ENCODE data around the gene OSBPL10. TPM values are rescaled to one million over a fixed set of nuclear protein-coding genes. Genes with fewer than 3 reads are reported as not detected.

OSBPL10 gene
- polyA plus RNA-seq, 1 donor from 2014 or later: 2.0 TPM

DNA sequence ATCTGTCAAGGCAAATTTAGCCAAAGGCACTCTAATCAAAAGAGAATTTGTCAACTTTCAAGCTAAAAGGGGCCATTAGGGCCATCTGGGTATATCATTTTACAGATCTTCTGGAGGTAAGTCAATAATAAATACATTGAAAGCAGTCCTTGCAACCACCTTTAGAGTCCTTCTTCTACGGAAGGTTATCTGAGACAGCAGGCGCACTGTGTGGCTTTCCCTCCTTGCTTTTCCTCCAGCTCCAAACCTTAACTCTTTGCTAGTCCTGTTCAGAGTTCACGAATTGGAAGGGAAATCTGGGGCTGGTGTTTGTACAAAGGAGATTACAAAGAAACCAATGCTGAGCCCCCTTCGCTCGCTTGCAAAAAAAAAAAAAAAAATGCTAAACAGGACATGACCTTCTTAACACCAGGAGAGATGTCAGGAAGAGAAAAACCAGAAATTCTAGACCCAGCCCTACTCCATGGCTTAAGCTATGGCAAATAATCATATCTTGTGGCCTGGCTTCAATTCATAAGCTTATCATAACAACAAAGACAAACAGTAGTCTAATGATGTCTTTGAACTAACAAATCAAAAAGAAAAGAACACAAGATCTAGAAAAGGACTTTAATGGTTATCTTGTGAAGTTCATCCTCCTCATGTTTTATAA, 232.7 kb downstream of the OSBPL10 start:
- Histone ChIP-seq H3K4me3 (ENCODE audit: low read length) (no peak overlapping the region), H3K9me2 (ENCODE audit: insufficient read depth, low read length) (no peaks in the 10 kb centered on the region), H3K27me3 (ENCODE audit: insufficient read depth, low read depth, low read length) (no peaks in the 10 kb centered on the region), H3K9me3 (ENCODE audit: low read length) (no peaks in the 10 kb centered on the region), H3K4me2 (ENCODE audit: low read length) (no peak overlapping the region), H3F3A (ENCODE audit: insufficient read depth, low read length, poor library complexity, severe bottlenecking) (no peaks in the 10 kb centered on the region), H3K79me2 (replicated peaks; ENCODE audit: insufficient read depth, low read length) (no peaks in the 10 kb centered on the region), H3K9ac (ENCODE audit: low read length) (no peak overlapping the region), H2AFZ (ENCODE audit: low read depth, low read length) (no peak overlapping the region), H3K36me3 (ENCODE audit: insufficient read depth, low read length) (no peaks in the 10 kb centered on the region), H3K27ac (ENCODE audit: low read length) (no peak overlapping the region), H4K20me1 (ENCODE audit: insufficient read depth) (no peaks in the 10 kb centered on the region)
- TF ChIP-seq, protein P1, sequence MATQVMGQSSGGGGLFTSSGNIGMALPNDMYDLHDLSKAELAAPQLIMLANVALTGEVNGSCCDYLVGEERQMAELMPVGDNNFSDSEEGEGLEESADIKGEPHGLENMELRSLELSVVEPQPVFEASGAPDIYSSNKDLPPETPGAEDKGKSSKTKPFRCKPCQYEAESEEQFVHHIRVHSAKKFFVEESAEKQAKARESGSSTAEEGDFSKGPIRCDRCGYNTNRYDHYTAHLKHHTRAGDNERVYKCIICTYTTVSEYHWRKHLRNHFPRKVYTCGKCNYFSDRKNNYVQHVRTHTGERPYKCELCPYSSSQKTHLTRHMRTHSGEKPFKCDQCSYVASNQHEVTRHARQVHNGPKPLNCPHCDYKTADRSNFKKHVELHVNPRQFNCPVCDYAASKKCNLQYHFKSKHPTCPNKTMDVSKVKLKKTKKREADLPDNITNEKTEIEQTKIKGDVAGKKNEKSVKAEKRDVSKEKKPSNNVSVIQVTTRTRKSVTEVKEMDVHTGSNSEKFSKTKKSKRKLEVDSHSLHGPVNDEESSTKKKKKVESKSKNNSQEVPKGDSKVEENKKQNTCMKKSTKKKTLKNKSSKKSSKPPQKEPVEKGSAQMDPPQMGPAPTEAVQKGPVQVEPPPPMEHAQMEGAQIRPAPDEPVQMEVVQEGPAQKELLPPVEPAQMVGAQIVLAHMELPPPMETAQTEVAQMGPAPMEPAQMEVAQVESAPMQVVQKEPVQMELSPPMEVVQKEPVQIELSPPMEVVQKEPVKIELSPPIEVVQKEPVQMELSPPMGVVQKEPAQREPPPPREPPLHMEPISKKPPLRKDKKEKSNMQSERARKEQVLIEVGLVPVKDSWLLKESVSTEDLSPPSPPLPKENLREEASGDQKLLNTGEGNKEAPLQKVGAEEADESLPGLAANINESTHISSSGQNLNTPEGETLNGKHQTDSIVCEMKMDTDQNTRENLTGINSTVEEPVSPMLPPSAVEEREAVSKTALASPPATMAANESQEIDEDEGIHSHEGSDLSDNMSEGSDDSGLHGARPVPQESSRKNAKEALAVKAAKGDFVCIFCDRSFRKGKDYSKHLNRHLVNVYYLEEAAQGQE (IDR thresholded peaks at IDR 0.05; ENCODE audit: borderline replicate concordance): no peak
- TF ChIP-seq EZH2 (IDR thresholded peaks at IDR 0.05; ENCODE audit: borderline replicate concordance, insufficient read depth, low read length, poor library complexity, severe bottlenecking) (no peak), RAD21 (conservative IDR thresholded peaks at IDR 0.05) (no peak), EP300 (conservative IDR thresholded peaks at IDR 0.05; ENCODE audit: poor library complexity, severe bottlenecking) (no peak), MXI1 (conservative IDR thresholded peaks at IDR 0.05; ENCODE audit: poor library complexity, severe bottlenecking) (no peak), SMC3 (conservative IDR thresholded peaks at IDR 0.05; ENCODE audit: poor library complexity) (no peak), POLR2AphosphoS5 (IDR thresholded peaks at IDR 0.05) (no peak), TAF1 (IDR thresholded peaks at IDR 0.05; ENCODE audit: low read depth) (no peak)
- TF ChIP-seq, protein P2, sequence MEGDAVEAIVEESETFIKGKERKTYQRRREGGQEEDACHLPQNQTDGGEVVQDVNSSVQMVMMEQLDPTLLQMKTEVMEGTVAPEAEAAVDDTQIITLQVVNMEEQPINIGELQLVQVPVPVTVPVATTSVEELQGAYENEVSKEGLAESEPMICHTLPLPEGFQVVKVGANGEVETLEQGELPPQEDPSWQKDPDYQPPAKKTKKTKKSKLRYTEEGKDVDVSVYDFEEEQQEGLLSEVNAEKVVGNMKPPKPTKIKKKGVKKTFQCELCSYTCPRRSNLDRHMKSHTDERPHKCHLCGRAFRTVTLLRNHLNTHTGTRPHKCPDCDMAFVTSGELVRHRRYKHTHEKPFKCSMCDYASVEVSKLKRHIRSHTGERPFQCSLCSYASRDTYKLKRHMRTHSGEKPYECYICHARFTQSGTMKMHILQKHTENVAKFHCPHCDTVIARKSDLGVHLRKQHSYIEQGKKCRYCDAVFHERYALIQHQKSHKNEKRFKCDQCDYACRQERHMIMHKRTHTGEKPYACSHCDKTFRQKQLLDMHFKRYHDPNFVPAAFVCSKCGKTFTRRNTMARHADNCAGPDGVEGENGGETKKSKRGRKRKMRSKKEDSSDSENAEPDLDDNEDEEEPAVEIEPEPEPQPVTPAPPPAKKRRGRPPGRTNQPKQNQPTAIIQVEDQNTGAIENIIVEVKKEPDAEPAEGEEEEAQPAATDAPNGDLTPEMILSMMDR (IDR thresholded peaks at IDR 0.05; ENCODE audit: poor library complexity, severe bottlenecking): no peak

DNA sequence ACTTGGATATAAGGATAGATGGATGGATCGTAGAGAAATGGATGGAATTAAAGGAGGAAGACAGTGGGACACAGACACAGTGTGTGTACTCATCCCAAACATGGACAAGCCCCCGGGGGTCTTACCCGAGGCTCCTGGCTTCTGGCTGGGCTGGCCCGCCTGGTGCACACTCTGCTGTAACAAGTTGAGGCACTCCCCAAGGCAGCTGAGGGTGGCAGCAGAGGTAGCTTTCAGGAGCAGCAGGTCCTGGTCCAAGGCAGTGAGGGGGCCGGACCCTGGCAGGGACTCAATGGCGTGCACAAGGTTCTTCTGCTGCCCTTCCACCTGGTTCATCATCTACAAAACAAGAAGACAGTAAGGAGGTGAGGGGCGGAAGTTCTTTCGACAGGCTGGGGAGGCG, 233.3 kb downstream of the OSBPL10 start:
- H3K9ac ChIP-seq (ENCODE audit: low read length): no peak overlapping the region
- H3F3A ChIP-seq (ENCODE audit: insufficient read depth, low read length, poor library complexity, severe bottlenecking): no peaks in the 10 kb centered on the region
- no peak overlapping the region for H3K4me2 ChIP-seq (ENCODE audit: low read length)
- no peaks in the 10 kb centered on the region for H3K79me2 ChIP-seq (replicated peaks; ENCODE audit: insufficient read depth, low read length)
- H3K9me3 ChIP-seq (ENCODE audit: low read length): no peaks in the 10 kb centered on the region
- no peaks in the 10 kb centered on the region for H3K36me3 ChIP-seq (ENCODE audit: insufficient read depth, low read length)
- no peak overlapping the region for H3K27ac ChIP-seq (ENCODE audit: low read length)
- no peak overlapping the region for H2AFZ ChIP-seq (ENCODE audit: low read depth, low read length)
- H4K20me1 ChIP-seq (ENCODE audit: insufficient read depth): no peaks in the 10 kb centered on the region
- TF ChIP-seq EZH2 (IDR thresholded peaks at IDR 0.05; ENCODE audit: borderline replicate concordance, insufficient read depth, low read length, poor library complexity, severe bottlenecking) (no peak), SMC3 (conservative IDR thresholded peaks at IDR 0.05; ENCODE audit: poor library complexity) (no peak), RAD21 (conservative IDR thresholded peaks at IDR 0.05) (no peak), TAF1 (IDR thresholded peaks at IDR 0.05; ENCODE audit: low read depth) (no peak), MXI1 (conservative IDR thresholded peaks at IDR 0.05; ENCODE audit: poor library complexity, severe bottlenecking) (no peak), POLR2AphosphoS5 (IDR thresholded peaks at IDR 0.05) (no peak), EP300 (conservative IDR thresholded peaks at IDR 0.05; ENCODE audit: poor library complexity, severe bottlenecking) (no peak)
- TF ChIP-seq, protein P1 (IDR thresholded peaks at IDR 0.05; ENCODE audit: borderline replicate concordance): no peak
- TF ChIP-seq, protein P2 (IDR thresholded peaks at IDR 0.05; ENCODE audit: poor library complexity, severe bottlenecking): no peak
- no peaks in the 10 kb centered on the region for H3K27me3 ChIP-seq (ENCODE audit: insufficient read depth, low read depth, low read length)
- no peaks in the 10 kb centered on the region for H3K9me2 ChIP-seq (ENCODE audit: insufficient read depth, low read length)
- no peak overlapping the region for H3K4me3 ChIP-seq (ENCODE audit: low read length)

Measured in neural cell (in vitro differentiated cells).